ENCODE measurements around the gene STEAP3.

Gene STEAP3

GRCh38 chr2:119248311-119248710 lies 24.7 kb downstream of the STEAP3 start:
- no peak for DNase-seq

GRCh38 chr2:119248751-119249150 lies 25.1 kb downstream of the STEAP3 start:
- DNase-seq: no peak

GRCh38 chr2:119249311-119249710 lies 25.7 kb downstream of the STEAP3 start:
- no peak for DNase-seq

GRCh38 chr2:119249855-119250717 lies 26.5 kb downstream of the STEAP3 start:
- no peak for DNase-seq

- no peak for DNase-seq
These were observed 27.2 kb downstream of the STEAP3 start for GRCh38 chr2:119250718-119251290.

GRCh38 chr2:119251652-119252051 lies 28.0 kb downstream of the STEAP3 start:
- DNase-seq: no peak

- no peak for DNase-seq
These were observed 28.8 kb downstream of the STEAP3 start for GRCh38 chr2:119252186-119253113.

- DNase-seq: no peak
These were observed 29.6 kb downstream of the STEAP3 start for GRCh38 chr2:119253114-119253702.

- no peak for DNase-seq
These were observed 30.3 kb downstream of the STEAP3 start for GRCh38 chr2:119253760-119254600.

GRCh38 chr2:119254601-119255080 lies 31.0 kb downstream of the STEAP3 start:
- no peak for DNase-seq

- no peak for DNase-seq
These were observed 32.3 kb downstream of the STEAP3 start for GRCh38 chr2:119255760-119256581.

- no peak for DNase-seq
These were observed 32.9 kb downstream of the STEAP3 start for GRCh38 chr2:119256582-119256921.

- DNase-seq: no peak
These were observed 33.6 kb downstream of the STEAP3 start for GRCh38 chr2:119257198-119257597.

GRCh38 chr2:119259296-119259860 lies 35.7 kb downstream of the STEAP3 start:
- no peak for DNase-seq

- DNase-seq: no peak
These were observed 37.2 kb downstream of the STEAP3 start for GRCh38 chr2:119260646-119261492.

- DNase-seq: no peak
These were observed 38.0 kb downstream of the STEAP3 start for GRCh38 chr2:119261493-119262225.

- DNase-seq: no peak
These were observed 39.4 kb downstream of the STEAP3 start for GRCh38 chr2:119263025-119263424.

GRCh38 chr2:119263656-119264055 lies 40.0 kb downstream of the STEAP3 start:
- no peak for DNase-seq
